DMS153 treated with DMSO at 0.1 percent for 48 hours (cell line): ENCODE measurements around the gene TP53TG5.

Source experiments
- DNase-seq: peaks from one replicate; lab custom pipeline; 2025; ENCODE audit not compliant: unreplicated experiment; lab: John Stamatoyannopoulos, UW

The TP53TG5 gene

DNA sequence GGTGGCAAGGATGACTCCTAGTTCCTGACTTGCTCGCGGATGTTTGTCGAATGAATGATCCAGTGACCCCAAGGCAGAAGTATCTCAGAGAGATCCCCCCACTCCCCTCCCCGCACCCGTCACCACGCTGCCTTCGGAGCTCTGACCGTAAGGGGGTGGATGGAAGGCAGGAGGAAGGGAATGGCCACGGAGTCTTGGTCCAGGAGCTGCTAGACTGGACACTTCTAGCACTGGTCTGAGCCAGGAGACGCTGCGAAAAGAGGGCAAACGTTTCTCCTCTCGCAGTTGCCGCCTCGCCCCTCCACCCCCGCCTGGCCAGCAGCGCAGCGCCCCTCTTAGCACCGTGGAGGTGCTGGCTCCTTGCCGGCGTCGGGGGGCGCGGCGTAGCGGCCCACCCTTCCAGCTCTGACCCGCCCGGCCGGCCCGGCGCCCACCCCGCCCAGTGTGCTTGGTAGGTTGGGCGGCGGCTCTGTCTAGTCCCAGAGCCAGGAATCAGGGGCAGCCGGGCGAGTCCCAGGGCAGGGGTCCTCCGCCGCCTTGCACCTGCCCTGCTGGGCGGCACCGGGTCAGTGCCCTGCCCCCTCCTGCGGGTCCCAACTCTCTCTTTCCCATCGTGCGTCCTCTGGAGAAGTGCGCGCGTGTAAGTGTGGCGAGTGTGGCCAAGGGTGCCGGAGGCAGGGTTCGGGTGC lies 27.6 kb upstream of the TP53TG5 start:
- no peak for DNase-seq

- DNase-seq = peak; percentile 73
Observed at GRCh38 chr20:45404438-45404837, 26.3 kb upstream of the TP53TG5 start.

GRCh38 chr20:45402946-45403345 lies 24.8 kb upstream of the TP53TG5 start:
- DNase-seq = no peak

GRCh38 chr20:45400346-45401031 lies 22.4 kb upstream of the TP53TG5 start:
- DNase-seq = no peak

GRCh38 chr20:45399018-45399417 lies 20.9 kb upstream of the TP53TG5 start:
- DNase-seq = no peak

DNA sequence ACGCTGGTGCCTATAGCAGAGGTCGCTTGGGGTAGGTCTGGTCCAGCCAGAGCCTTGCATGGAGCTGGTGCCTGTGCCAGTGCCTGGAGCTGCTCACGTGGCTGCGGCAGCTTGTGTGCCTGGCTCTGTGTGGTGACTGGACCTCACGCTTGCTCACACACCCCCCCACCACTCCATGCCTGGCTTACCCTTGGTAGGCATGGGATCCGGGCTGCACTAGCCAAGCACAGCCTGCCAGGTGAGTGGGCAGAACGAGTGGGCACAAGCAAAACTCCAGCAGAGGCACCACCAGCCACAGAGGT lies 16.9 kb upstream of the TP53TG5 start:
- no peak for DNase-seq

- DNase-seq = no peak
Observed at GRCh38 chr20:45394221-45395113, 16.3 kb upstream of the TP53TG5 start.

DNA sequence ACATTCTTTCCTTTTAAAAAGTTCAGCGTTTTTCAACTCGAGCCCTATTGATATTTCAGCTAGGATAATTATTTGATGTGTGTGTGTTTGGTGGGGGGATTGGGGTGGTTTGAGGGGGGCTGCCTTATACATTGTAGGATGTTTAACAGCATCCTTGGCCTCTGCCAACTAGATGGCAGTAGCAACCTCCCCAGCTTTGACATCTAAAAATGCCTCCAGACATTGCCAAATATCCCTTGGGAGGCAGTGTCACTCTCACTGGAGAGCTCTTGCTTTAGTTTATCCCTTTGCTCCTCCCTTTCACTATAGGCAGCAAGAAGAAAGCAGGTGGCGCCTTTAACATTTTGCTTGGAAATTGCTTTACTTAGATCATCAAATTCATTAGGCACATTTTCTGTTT lies 14.6 kb upstream of the TP53TG5 start:
- DNase-seq = peak; percentile 26

GRCh38 chr20:45391559-45391958 lies 13.4 kb upstream of the TP53TG5 start:
- DNase-seq = no peak

- no peak for DNase-seq
Observed at GRCh38 chr20:45390931-45391330, 12.8 kb upstream of the TP53TG5 start.

DNA sequence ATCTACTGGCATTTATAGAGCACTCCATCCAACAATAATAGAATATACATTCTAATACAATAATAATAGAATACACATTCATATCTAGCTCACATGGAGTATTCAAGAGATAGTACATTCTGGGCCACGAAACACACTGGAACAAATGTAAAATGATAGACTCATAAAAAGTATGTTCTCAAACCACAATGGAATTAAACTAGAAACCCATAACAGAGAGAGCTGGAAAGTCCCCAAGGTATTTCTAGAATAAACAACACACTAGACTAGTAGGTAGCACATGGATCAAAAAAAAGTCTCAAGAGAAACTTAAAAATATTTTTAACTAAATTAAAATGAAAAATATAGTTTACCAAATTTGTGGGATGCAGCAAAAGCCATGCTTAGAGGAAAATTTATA lies 9.1 kb upstream of the TP53TG5 start:
- DNase-seq = no peak

DNA sequence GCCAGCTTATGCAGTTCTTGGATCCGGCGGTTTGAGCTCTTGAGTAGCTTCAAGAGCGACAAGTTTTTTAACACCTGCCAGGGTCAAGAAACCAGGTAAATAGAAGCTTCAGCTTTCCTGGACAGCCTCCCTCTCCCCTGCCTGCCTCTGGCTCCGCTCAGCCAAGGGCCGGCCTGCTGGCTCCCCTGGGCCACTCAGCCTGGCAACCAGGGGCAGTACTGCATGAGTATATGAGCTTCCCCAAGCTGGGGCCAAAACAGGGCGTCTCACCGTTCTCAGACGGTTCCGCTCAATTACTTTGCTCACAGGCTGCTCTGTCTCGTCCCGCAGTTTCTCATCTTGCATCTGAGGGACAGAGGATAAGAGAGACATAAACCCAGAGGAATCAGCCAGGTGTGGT lies 856 bp downstream of the TP53TG5 start:
- DNase-seq = no peak

DNA sequence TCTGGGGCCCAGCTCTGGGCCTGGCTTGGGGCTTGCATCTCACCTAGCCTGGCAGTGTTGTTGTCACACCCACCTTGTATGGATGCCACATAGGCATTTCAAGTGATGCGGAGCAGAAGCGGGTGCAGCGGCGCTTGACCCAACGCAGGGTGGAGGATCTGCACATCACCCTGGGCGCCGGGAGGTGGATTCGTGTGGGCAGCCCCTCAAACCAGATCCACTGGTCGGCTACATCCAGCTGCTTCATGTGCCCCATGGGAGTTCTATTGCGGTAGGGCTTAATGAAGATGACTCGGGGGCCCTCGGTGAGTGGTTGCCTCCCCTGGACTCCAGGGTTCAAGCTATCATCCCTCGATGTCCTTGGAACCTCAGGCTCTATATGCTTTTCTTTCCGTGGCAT lies 3.2 kb downstream of the TP53TG5 start:
- no peak for DNase-seq

GRCh38 chr20:45374101-45374467 lies 4.0 kb downstream of the TP53TG5 start:
- no peak for DNase-seq

DNA sequence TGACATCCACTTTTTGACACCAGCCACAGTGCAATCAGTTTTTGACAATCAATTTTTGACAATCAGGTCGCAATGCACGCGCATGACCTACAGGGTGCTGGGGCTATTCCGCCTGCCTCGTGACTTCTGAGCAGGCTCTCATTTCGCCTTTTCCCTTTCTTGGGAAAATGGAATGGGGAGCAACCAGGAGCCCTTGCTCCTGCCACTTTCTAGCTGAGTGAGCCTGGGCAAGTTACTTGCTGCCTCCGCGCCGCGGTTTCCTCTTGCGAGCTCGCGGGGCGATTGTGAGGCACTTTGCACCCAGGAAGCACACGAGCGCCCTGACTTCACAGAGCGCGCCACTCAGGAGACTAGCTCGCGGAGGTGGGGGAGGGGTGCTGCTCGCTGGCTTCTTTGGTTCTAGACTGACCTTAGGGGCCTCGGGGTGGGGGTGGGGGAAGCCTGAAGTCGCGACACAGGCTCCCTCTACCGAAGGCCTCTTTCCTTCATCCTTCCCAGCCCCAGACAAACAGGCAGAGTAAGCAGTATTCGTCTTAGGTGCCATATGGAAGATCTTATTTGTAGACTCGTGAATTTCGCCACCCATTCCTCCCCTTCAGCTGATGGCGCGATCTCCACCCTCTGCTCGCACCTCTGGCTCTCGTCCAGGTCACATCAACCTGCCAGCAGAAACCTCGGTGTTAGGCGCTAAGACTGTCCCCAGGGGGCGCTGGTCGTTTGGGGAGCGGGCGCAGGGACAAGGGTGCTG lies 4.6 kb downstream of the TP53TG5 start:
- DNase-seq = peak; percentile 89

DNA sequence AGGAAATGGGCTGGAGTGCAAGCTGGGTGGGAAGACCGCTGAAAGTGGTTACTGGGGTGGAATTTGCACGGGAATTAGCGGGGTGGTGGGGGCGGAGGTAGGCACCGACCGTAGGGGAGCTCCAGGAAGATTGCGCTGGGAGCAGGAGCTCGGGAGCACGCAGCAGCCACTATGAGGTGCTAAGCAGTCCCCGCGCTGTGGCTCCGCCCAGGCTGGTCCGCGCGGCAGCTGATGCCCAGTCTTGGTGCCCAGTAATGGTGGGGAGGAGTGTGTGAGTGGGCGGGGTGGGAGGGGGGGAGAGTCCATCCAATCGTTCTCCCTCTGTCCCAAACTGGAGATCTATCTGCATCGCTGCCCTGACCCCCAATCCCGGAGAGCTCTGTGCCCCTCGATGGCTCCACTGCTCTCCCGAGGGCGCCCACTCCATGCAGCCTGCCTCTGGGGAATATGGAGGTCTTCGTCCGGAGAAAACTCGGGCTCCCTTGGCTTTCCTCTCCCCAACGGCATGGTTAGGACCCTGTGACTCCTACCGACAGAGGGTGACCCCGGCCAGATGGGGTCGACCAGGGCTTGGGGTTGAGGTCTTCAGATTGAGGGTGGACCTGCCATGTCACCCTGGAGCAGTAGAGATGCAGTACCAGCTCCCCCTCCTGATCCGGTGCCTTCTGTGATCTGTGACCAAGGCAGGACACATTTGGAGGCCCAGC lies 5.3 kb downstream of the TP53TG5 start:
- peak; percentile 13 for DNase-seq

DNA sequence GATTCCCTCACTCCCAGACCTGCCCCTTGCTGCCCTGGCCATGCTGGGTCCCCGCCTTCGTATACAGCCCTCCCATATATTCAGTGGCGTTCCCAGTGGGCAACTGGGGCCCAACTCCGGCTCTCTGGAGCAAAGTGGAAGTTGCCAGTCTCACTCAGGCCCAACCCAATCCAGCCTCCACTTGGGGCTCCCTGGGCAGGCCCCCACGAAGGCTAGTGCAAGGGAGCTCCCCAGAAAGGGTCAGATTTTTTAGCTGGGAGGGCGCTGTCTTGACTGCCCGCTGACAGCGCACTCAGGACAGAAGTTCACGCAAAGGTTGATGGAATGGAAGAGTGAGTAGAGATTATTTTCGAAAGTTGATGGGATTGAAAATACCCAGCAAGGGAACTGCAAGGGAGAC lies 5.9 kb downstream of the TP53TG5 start:
- DNase-seq = no peak

GRCh38 chr20:45370571-45371160 lies 7.5 kb downstream of the TP53TG5 start:
- no peak for DNase-seq

- DNase-seq = no peak
Observed at GRCh38 chr20:45368221-45368980, 9.7 kb downstream of the TP53TG5 start.

- DNase-seq = no peak
Observed at GRCh38 chr20:45367126-45367525, 11.0 kb downstream of the TP53TG5 start.
